Lower leg skin (tissue), 3 donors: Measurements from ENCODE around the gene KAZN.

Experiments used
- POLR2A ChIP-seq, 2 donors: fragments of 450-650 bp; IDR thresholded peaks; one replicate each; pipeline ENCODE4 v1.6.1; 2016 to 2017; ENCODE audit warnings: antibody characterized with exemption in 2 of 2, mild to moderate bottlenecking in 1 of 2, moderate library complexity in 1 of 2
- TF ChIP-seq, protein P1 (sequence below), 3 donors: fragments of 450-650 bp; IDR thresholded peaks; one replicate each; pipeline ENCODE4 v1.5.1; 2016; ENCODE audit warnings: antibody characterized with exemption in 3 of 3, mild to moderate bottlenecking in 3 of 3, moderate library complexity in 2 of 3

DNA sequence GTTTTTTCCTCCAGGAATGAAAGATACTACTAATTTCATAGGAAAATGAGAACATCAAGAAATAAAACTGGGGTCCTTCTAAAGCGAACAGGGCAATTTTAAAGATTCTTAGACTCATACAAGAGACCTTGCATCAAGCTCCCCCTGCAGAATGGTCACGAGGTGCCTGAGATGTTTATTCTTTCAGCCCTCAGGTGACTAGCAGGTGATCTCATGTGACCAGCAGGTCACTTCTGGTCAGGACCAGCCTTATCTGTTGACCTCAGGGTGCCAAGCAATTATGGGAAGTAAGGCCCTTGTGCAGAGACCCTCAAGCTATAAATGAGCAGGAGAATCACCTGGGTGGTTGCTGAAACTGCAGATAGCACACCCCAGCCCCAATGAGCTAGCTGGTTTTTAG, 534.5 kb downstream of the KAZN start:
- TF ChIP-seq, protein P1, sequence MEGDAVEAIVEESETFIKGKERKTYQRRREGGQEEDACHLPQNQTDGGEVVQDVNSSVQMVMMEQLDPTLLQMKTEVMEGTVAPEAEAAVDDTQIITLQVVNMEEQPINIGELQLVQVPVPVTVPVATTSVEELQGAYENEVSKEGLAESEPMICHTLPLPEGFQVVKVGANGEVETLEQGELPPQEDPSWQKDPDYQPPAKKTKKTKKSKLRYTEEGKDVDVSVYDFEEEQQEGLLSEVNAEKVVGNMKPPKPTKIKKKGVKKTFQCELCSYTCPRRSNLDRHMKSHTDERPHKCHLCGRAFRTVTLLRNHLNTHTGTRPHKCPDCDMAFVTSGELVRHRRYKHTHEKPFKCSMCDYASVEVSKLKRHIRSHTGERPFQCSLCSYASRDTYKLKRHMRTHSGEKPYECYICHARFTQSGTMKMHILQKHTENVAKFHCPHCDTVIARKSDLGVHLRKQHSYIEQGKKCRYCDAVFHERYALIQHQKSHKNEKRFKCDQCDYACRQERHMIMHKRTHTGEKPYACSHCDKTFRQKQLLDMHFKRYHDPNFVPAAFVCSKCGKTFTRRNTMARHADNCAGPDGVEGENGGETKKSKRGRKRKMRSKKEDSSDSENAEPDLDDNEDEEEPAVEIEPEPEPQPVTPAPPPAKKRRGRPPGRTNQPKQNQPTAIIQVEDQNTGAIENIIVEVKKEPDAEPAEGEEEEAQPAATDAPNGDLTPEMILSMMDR (IDR thresholded peaks at IDR 0.05), result no peak
- no peak for TF ChIP-seq POLR2A (IDR thresholded peaks at IDR 0.05)
